ENCODE measurements around the gene OR56A4.

OR56A4 gene

DNA sequence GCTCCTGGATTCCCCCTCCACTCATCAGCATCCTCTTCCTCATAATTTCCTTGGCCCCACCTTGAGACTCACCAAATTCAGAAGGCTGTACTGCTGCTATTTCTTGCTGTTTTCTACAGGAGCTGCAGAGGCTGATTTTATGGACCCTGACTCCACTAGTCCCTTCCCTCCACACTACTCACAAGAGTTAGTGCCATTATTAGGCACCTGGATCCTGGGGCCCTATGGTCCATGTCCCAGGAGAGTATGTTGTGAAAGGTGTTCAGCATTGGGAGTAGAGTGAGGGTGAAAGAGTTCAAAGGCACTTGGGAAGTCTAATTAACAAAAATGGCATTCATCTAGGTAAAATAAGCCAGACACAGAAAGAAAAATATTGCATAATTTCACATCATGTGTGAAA, at the start of gene OR56A4:
TSS of gene OR56A4 (minus strand) at position 101 of the 400 bp plus-strand sequence. CDS start 3,954 bp downstream, outside the sequence.
- no peak within 1 kb of the TSS for H3K27ac ChIP-seq
- DNase-seq (ENCODE audit: low read depth, low spot score) = no peak

DNA sequence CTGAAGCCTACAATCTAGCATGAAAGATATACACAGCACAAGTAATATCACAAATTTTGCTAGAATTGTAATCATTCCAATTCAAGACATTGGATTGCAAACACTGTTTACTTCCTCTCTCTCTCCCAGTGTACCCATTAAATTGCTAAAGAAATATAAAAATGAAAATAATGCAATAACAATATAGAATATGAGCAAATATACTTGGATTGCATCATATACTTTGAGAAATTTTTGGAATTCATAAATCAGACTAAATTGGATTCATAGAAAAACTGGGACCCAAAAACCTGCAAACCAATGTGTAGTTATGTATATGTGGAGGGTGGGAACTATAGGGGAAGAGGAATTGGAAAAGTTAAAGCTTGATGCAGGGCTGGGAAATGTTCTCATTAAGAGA, 48.8 kb upstream of the OR56A4 start:
- DNase-seq (ENCODE audit: low read depth, low spot score) = no peak
- H3K27ac ChIP-seq = no peak overlapping the region

- no peak overlapping the region for H3K27ac ChIP-seq
- no peak for DNase-seq (ENCODE audit: low read depth, low spot score)
Observed at GRCh38 chr11:6052374-6052773, 45.6 kb upstream of the OR56A4 start.

DNA sequence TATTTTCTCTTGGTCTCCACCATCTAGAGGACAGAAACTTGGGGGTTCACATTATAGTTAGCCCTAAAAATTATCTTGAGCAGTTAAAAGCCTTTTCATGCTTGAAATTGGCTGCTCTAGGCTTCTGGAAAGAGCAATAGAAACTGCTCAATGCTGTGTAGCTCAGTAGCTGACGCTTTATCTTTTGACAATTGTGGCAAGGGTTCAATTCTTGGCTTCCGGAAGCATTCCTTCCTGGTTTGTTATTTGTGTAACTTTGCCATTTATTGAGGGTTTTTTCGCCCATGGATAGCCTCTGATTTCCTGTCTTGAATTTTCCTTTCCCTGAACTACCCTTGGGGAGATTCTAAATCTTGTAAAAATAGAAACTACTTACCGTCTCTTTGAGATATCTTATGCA, 34.1 kb upstream of the OR56A4 start:
- DNase-seq (ENCODE audit: low read depth, low spot score) = no peak
- H3K27ac ChIP-seq = no peak overlapping the region

GRCh38 chr11:6030708-6031405, 24.1 kb upstream of the OR56A4 start, which contains the start of gene OR56A1:
OR56A1 (minus strand) TSS chr11:6030758; CDS start chr11:6027692, 3,066 bp downstream.
- no peak within 1 kb of the TSS for H3K27ac ChIP-seq
- no peak for DNase-seq (ENCODE audit: low read depth, low spot score)

DNA sequence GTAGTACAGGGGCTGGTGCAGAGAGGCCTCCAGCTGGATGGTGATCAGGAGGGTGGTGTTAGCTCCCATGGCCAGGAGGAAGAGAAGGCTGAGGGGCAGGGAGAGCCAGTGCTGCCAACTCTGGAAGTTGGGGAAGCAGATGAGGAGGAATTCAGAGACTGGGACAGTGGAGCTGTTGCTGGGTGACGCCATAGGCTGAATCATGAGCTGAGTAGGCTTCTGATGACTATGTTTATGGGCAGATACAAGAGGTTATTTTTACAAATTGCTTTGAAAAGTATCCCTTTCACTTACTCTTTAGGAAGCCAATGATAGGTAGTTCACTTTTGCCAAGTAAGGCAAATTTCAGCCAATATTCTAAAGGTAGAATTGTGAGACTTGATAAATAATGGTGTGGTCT, 20.8 kb upstream of the OR56A4 start:
- H3K27ac ChIP-seq = no peak overlapping the region
- DNase-seq (ENCODE audit: low read depth, low spot score) = no peak

- DNase-seq (ENCODE audit: low read depth, low spot score) = no peak
- H3K27ac ChIP-seq = no peak overlapping the region
Observed at GRCh38 chr11:6025056-6025455, 18.3 kb upstream of the OR56A4 start.

DNA sequence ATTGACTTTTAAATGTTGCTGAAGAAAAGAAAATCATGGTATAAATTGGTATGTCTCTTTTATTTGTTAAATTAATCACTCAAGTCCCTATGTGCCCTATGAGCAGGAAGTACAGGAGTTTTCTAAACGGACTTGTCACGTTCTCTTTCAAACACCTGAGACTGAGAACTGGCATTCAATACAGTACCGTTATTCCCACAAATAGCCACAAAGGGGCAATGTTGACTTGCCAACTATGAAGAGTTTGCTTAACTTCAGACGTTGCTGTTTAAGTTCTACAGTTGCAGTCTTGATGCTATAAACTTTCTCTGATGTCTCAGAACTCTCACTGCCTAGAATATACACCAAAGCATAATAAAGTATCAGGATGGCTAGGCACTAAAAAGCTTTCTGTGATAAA, 16.2 kb upstream of the OR56A4 start:
- H3K27ac ChIP-seq = no peak overlapping the region
- peak; percentile 14 for DNase-seq (ENCODE audit: low read depth, low spot score)

DNA sequence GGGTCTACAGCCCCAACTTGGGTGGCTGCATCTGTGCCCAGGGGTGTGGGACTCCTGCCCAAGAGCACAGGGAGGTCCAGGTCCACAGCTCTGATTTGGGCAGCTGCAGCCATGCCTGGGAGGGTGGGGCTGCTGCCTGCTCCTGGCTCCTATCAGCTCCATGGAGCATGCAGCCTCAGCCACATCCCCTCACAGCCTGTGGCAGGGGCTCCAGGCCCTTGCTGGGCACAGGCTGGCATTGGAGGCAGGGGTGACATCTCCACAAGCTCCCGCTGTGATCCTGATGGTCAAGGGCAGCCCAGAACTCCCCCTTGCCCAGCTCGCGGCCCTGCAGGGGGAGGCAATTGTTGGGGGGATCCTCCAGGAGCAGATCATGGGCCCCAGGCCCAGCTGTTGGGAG, 6.3 kb upstream of the OR56A4 start:
- DNase-seq (ENCODE audit: low read depth, low spot score) = no peak
- no peak overlapping the region for H3K27ac ChIP-seq

DNA sequence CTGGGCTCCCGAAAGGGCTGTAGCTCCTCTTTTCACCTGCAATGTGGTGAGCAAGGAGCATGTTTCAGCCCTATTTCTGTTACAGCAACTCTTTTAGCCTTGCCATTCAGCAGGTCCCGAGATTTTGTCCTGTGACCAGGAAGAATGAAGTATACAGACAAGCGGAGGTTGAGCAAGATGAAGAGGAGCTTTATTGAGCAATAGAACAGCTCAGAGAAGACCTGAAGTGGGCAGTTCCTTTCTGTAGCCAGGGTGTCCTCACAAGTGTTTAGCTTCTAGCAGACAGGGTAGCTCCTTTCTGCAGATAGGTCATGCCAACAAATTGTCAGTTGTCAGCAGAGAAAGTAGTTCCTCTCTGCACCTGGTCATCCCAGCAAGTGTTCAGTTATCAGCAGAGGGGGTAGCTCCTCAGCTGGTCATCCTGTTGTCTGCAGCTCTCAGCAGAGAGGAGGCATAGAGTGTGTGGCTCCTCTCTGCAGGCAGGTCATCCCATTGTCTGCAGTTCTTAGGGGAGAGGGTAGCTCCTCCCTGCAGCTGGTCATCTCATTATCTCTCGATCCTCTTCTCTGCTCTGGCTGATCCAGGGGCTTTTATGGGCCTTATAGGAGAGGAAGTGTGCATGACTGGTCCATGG, 5.4 kb upstream of the OR56A4 start:
- H3K27ac ChIP-seq = no peak overlapping the region
- no peak for DNase-seq (ENCODE audit: low read depth, low spot score)

DNA sequence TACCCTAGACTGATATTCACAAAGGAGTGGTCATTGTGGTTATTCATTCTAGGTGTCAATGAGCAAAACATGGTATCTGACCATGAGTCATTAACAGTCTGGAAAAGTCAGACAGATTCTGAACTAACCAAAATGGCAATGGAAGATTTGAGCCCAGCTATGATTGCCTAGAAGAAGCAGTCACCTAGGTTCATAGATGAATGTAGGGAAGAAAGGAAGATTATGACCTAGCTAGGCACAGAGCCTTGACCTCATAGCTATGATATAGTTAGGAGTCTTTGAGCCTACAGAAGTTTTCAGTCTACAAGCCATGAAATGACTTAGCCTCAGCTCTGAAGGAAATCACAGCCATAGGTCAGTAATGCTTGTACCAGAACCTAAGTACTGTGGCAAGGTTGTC, 351 bp downstream of the OR56A4 start:
- no peak for DNase-seq (ENCODE audit: low read depth, low spot score)
- H3K27ac ChIP-seq = no peak overlapping the region

GRCh38 chr11:6002202-6002699, 4.5 kb downstream of the OR56A4 start:
- H3K27ac ChIP-seq = no peak overlapping the region
- DNase-seq (ENCODE audit: low read depth, low spot score) = no peak

GRCh38 chr11:5994791-5995190, 12.0 kb downstream of the OR56A4 start:
- DNase-seq (ENCODE audit: low read depth, low spot score) = no peak
- no peak overlapping the region for H3K27ac ChIP-seq

GRCh38 chr11:5992604-5993251, 14.0 kb downstream of the OR56A4 start:
- no peak for DNase-seq (ENCODE audit: low read depth, low spot score)
- H3K27ac ChIP-seq = no peak overlapping the region

- H3K27ac ChIP-seq = no peak overlapping the region
- no peak for DNase-seq (ENCODE audit: low read depth, low spot score)
Observed at GRCh38 chr11:5992150-5992549, 14.6 kb downstream of the OR56A4 start.

- no peak overlapping the region for H3K27ac ChIP-seq
- no peak for DNase-seq (ENCODE audit: low read depth, low spot score)
Observed at GRCh38 chr11:5989203-5989602, 17.5 kb downstream of the OR56A4 start.

DNA sequence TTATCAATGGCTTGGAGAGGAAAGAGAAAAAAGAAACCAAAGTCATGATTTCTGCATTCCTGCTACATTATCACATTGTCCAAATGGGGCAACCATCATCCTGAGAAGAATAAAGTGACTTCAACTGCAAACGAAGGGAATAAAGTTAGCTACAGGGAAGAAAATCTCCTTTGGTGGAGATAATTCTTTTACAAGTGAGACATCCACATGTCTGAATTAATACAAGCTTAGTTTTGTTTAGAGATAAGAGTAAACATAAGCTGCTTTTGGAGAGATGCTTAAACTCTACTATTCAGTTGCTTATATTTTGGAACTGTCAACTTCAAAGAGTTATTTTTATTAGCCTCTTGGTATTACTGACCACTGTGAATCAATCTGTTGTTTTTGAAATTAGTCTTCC, 19.9 kb downstream of the OR56A4 start, which contains the start of gene OR52L1:
TSS of gene OR52L1 (minus strand) at position 101 of the 400 bp plus-strand sequence. CDS start at position 46, 55 bp downstream.
- DNase-seq (ENCODE audit: low read depth, low spot score) = no peak

GRCh38 chr11:5983443-5983842, 23.3 kb downstream of the OR56A4 start:
- H3K27ac ChIP-seq = no peak overlapping the region
- DNase-seq (ENCODE audit: low read depth, low spot score) = no peak

More for the DNA sequence above, 19.9 kb downstream of the OR56A4 start, which contains the start of gene OR52L1:
- H3K27ac ChIP-seq = no peak within 1 kb of the TSS

GRCh38 chr11:5973530-5973929, 33.2 kb downstream of the OR56A4 start:
- DNase-seq (ENCODE audit: low read depth, low spot score) = no peak
- H3K27ac ChIP-seq = no peak overlapping the region

- DNase-seq (ENCODE audit: low read depth, low spot score) = no peak
- no peak within 1 kb of the TSS for H3K27ac ChIP-seq
Observed at GRCh38 chr11:5968394-5968793, 38.4 kb downstream of the OR56A4 start, which contains the start of gene OR56A5. OR56A5 (minus strand) TSS chr11:5968494; CDS start chr11:5968494, 0 bp downstream.

- peak; percentile 24 for DNase-seq (ENCODE audit: low read depth, low spot score)
- H3K27ac ChIP-seq = no peak overlapping the region
Observed at GRCh38 chr11:5967708-5968107, 39.0 kb downstream of the OR56A4 start.
